KMS-11 (cell line): ENCODE results near the gene ZNF609.
A peak's percentile ranks its signal among the peaks of the same experiment; 100 is the strongest.

Experiments used
- H2AFZ ChIP-seq: fragments of 200-600 bp; sonication (generic); 2 replicates; pipeline ENCODE4 v1.6.1; 2016; ENCODE audit warnings: antibody characterized with exemption, mixed run types, low read depth
- H3K27ac ChIP-seq: fragments of 200-600 bp; sonication (generic); 2 replicates; pipeline ENCODE4 v1.6.1; 2016; ENCODE audit warnings: mild to moderate bottlenecking, mixed run types
- H3K27me3 ChIP-seq: fragments of 200-600 bp; sonication (generic); 2 replicates; pipeline ENCODE4 v1.6.1; 2017; ENCODE audit warnings: mild to moderate bottlenecking, low read depth, mixed run types, moderate library complexity; ENCODE audit not compliant: insufficient read depth
- H3K36me3 ChIP-seq: fragments of 200-600 bp; sonication (generic); 2 replicates; pipeline ENCODE4 v1.6.1; 2017; ENCODE audit warnings: mild to moderate bottlenecking, mixed run types; ENCODE audit not compliant: insufficient read depth
- H3K4me1 ChIP-seq: fragments of 200-600 bp; sonication (generic); 2 replicates; pipeline ENCODE4 v1.6.1; 2016; ENCODE audit warnings: mild to moderate bottlenecking, low read depth, mixed run types; ENCODE audit not compliant: poor library complexity, severe bottlenecking
- H3K4me2 ChIP-seq: fragments of 200-600 bp; sonication (generic); 2 replicates; pipeline ENCODE4 v1.7.0; 2016; ENCODE audit warnings: mild to moderate bottlenecking, mixed run types
- H3K4me3 ChIP-seq: fragments of 200-600 bp; sonication (generic); IDR thresholded peaks from 2 replicates; pipeline ENCODE4 v1.6.1; 2017; ENCODE audit warnings: low read depth, low read length, mixed read lengths; ENCODE audit not compliant: insufficient read depth
- H3K79me2 ChIP-seq: fragments of 200-600 bp; sonication (generic); 2 replicates; pipeline ENCODE4 v1.6.1; 2016; ENCODE audit warnings: low read depth, mixed run types; ENCODE audit not compliant: insufficient read depth
- H3K9ac ChIP-seq: fragments of 200-600 bp; sonication (generic); 2 replicates; pipeline ENCODE4 v1.6.1; 2016; ENCODE audit warnings: mild to moderate bottlenecking, mixed run types
- H4K20me1 ChIP-seq: fragments of 200-600 bp; sonication (generic); 2 replicates; pipeline ENCODE4 v1.6.1; 2016; ENCODE audit warnings: mild to moderate bottlenecking, mixed run types; ENCODE audit not compliant: insufficient read depth
- TF ChIP-seq, protein P1 (sequence below): fragments of 200-600 bp; sonication (generic); conservative IDR thresholded peaks from 2 replicates; pipeline ENCODE4 v1.6.1; 2017; ENCODE audit warnings: low read depth, mild to moderate bottlenecking, antibody characterized with exemption, low read length, moderate library complexity, mixed read lengths

ZNF609 gene

DNA sequence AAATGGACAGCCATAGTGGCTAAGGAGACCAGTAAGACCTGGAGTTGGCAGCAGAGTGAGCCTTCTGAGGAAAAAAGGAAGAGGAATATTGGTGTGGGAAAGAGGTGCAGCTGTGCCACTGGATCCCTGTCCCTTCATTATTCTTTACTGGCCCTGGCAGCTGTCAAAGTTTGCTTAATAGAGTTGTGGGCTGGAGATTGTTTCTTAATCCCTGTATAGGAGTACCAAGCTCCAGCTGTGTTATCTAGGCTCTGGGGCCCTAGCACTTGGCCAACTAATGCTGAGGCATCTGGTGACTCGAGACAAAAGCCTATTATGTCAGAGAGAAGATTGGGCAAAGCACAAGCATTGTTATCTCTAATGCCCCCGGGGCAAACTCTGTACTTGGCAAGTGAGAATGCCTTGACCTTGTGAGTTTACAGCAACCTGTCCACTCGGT lies 61.4 kb downstream of the ZNF609 start:
- TF ChIP-seq, protein P1, sequence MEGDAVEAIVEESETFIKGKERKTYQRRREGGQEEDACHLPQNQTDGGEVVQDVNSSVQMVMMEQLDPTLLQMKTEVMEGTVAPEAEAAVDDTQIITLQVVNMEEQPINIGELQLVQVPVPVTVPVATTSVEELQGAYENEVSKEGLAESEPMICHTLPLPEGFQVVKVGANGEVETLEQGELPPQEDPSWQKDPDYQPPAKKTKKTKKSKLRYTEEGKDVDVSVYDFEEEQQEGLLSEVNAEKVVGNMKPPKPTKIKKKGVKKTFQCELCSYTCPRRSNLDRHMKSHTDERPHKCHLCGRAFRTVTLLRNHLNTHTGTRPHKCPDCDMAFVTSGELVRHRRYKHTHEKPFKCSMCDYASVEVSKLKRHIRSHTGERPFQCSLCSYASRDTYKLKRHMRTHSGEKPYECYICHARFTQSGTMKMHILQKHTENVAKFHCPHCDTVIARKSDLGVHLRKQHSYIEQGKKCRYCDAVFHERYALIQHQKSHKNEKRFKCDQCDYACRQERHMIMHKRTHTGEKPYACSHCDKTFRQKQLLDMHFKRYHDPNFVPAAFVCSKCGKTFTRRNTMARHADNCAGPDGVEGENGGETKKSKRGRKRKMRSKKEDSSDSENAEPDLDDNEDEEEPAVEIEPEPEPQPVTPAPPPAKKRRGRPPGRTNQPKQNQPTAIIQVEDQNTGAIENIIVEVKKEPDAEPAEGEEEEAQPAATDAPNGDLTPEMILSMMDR: no peak

DNA sequence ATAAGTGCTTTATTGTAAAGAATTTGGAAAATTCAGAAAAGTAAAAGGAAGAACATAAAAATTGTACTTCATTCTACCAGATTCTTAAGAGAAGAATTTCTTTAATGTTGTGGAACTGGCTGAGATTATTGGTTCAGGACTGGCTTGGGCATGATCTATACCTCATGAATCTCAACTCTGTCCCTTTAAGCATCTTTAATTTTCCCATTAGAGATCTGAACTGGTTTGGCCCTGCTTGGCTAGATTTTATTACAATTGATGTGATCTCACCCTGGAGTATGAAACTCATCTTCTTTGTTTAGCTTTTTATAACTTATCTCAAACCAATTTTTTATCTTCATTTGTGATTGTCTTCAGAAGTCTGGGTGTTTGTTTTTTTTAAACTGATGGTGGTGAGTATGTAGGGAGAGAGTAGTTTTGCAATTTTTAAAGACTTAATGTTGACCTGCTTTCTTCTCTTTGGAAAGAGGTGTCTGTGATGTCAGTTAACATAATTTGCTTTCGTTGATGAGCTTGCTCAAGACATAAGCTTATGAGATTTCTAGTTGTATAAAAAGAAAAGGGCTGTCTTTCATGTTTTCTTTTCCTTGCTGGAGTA lies 61.9 kb downstream of the ZNF609 start:
- Histone ChIP-seq H3K36me3 (no peaks in the 10 kb centered on the region), H3K4me2 (peak overlapping the region; percentile 62), H4K20me1 (peaks cover 9% of the 10 kb centered on the region; the same call in 1 of the 2 replicates), H3K4me1 (peaks cover 91% of the 10 kb centered on the region), H3K4me3 (no peak overlapping the region), H3K27ac (peak overlapping the region; percentile 50; the same call in 1 of the 2 replicates), H3K9ac (no peak overlapping the region), H3K79me2 (peaks cover 93% of the 10 kb centered on the region), H2AFZ (no peak overlapping the region), H3K27me3 (no peaks in the 10 kb centered on the region)
- TF ChIP-seq, protein P1: no peak

More for the DNA sequence above, 61.4 kb downstream of the ZNF609 start:
- Histone ChIP-seq H3K9ac (no peak overlapping the region), H3K4me2 (peak overlapping the region; percentile 62), H2AFZ (no peak overlapping the region), H3K79me2 (peaks cover 93% of the 10 kb centered on the region), H3K27me3 (no peaks in the 10 kb centered on the region), H3K27ac (peak overlapping the region; percentile 50; the same call in 1 of the 2 replicates), H3K4me3 (no peak overlapping the region), H4K20me1 (peaks cover 9% of the 10 kb centered on the region; the same call in 1 of the 2 replicates), H3K4me1 (peaks cover 85% of the 10 kb centered on the region), H3K36me3 (no peaks in the 10 kb centered on the region)

- Histone ChIP-seq H2AFZ (no peak overlapping the region), H3K4me3 (no peak overlapping the region), H3K4me2 (no peak overlapping the region; the same call in 1 of the 2 replicates), H3K36me3 (no peaks in the 10 kb centered on the region), H3K79me2 (peaks cover 95% of the 10 kb centered on the region), H3K27ac (peak overlapping the region; percentile 50; the same call in 1 of the 2 replicates), H3K9ac (no peak overlapping the region), H3K27me3 (no peaks in the 10 kb centered on the region), H3K4me1 (peaks cover 93% of the 10 kb centered on the region), H4K20me1 (peaks cover 9% of the 10 kb centered on the region; the same call in 1 of the 2 replicates)
- TF ChIP-seq, protein P1: no peak
Measured at GRCh38 chr15:64523240-64523639, 62.9 kb downstream of the ZNF609 start.

- H3K9ac ChIP-seq: no peak overlapping the region
- peaks cover 7% of the 10 kb centered on the region; the same call in 1 of the 2 replicates for H4K20me1 ChIP-seq
- TF ChIP-seq, protein P1: no peak
- H3K36me3 ChIP-seq: no peaks in the 10 kb centered on the region
- H3K4me3 ChIP-seq: no peak overlapping the region
- no peak overlapping the region for H2AFZ ChIP-seq
- H3K4me2 ChIP-seq: no peak overlapping the region
- H3K79me2 ChIP-seq: peaks cover 99% of the 10 kb centered on the region
- H3K27me3 ChIP-seq: no peaks in the 10 kb centered on the region
- peaks cover 88% of the 10 kb centered on the region for H3K4me1 ChIP-seq
- H3K27ac ChIP-seq: no peak overlapping the region
Measured at GRCh38 chr15:64524778-64525177, 64.4 kb downstream of the ZNF609 start.
